Measurements from ENCODE around the gene RBM23. TPM values are rescaled to one million over a fixed set of nuclear protein-coding genes. Genes with fewer than 3 reads are reported as not detected.

RBM23 gene
- total and polyA plus RNA-seq, 9 of the 15 experiments (the other 6 are each of a cell fraction or from before 2014, with no cell fraction given) = 46.0 to 102 (median 58.5) TPM

DNA sequence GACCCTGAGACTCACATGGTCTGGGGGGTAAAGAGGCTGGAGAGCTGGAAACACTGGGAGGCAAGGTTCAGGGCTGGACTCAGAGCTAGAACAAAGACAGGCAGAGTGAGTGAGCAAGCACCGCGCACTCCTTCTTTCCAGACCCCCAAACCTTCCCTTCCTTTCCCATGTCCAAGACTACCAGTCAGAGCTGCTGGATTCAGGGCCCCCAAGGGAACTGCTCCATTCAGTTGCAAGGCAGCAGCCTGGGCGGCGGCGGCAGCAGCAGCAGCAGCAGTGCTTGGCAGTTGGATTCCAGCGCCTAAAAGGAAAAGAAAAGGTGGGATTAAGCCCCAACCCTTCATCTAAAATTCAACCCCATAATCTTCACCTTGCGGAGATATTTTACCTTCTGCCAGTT is 17.1 kb downstream of the RBM23 start:
- intact Hi-C loops (cut with micrococcal nuclease) (no loop called here), in situ Hi-C loops (cut with MboI) (no loop called here)
- Histone ChIP-seq H3K9me1 (ENCODE audit: control insufficient read depth, insufficient read depth, low read length) (no peaks in the 10 kb centered on the region), H2AFZ (ENCODE audit: low read depth, low read length) (no peak overlapping the region), H3K36me3 (ENCODE audit: control insufficient read depth, insufficient read depth, low read length) (peaks cover 74% of the 10 kb centered on the region), H3K9me3 (replicated peaks; ENCODE audit: control insufficient read depth, insufficient read depth, low read depth, low read length) (no peaks in the 10 kb centered on the region), H3K79me2 (ENCODE audit: control insufficient read depth, insufficient read depth, low read length) (no peaks in the 10 kb centered on the region), H3K27me3 (ENCODE audit: control insufficient read depth in 2 of 2, insufficient read depth in 2 of 2, low read length in 2 of 2) (no peaks in the 10 kb centered on the region), H3K27ac (ENCODE audit: extremely low read depth, low read depth, low read length) (no peak overlapping the region), H3K9ac (ENCODE audit: insufficient read depth in 1 of 2, low read depth in 2 of 2, low read length in 2 of 2) (no peak overlapping the region), H3K4me1 (replicated peaks in 1 of 2; ENCODE audit: control insufficient read depth in 2 of 2, insufficient read depth in 2 of 2, low read length in 2 of 2) (peaks cover 5 to 30% of the 10 kb centered on the region in 2 experiments; a peak in 2 of 5 replicates), H4K20me1 (replicated peaks; ENCODE audit: control insufficient read depth, insufficient read depth, low read length) (no peaks in the 10 kb centered on the region), H3K4me2 (ENCODE audit: insufficient read depth, low read length) (no peak overlapping the region), H3K4me3 (no peak overlapping the region)
- DNase-seq (ENCODE audit: extremely low read depth in 1 of 4, low spot score in 3 of 4) (no peak), FAIRE-seq (no peak), ATAC-seq (no peak)
- POLR2A ChIA-PET = interaction anchor here (0.6 to 2.9 kb wide), 9 partner anchors 10 to 1032 kb away, joined by 3 to 10 read pairs (median 3); partner anchors contain the start of genes OXA1L and RBM23
- BruUV-seq (replicated peaks) = no TSS peak
- WGBS (ENCODE audit: insufficient coverage, low coverage, missing lambda C conversion rate) = 95% methylated on average over 7 of the region's 7 CpGs
- CTCF ChIA-PET (ENCODE audit: low intra/inter-chr PET ratio) = interaction anchor here (1.2 kb wide), 1 partner anchor 344 kb away, joined by 3 read pairs; no protein-coding TSS in a partner anchor
- TF ChIP-seq CREBBP (IDR thresholded peaks at IDR 0.05; ENCODE audit: low read depth, low read length) = no peak
- no peak for TF ChIP-seq PRMT5 (CRISPR knock-in tag; IDR thresholded peaks at IDR 0.05)
- TF ChIP-seq ADNP (tag; IDR thresholded peaks at IDR 0.05) = no peak
- TF ChIP-seq, protein P1, sequence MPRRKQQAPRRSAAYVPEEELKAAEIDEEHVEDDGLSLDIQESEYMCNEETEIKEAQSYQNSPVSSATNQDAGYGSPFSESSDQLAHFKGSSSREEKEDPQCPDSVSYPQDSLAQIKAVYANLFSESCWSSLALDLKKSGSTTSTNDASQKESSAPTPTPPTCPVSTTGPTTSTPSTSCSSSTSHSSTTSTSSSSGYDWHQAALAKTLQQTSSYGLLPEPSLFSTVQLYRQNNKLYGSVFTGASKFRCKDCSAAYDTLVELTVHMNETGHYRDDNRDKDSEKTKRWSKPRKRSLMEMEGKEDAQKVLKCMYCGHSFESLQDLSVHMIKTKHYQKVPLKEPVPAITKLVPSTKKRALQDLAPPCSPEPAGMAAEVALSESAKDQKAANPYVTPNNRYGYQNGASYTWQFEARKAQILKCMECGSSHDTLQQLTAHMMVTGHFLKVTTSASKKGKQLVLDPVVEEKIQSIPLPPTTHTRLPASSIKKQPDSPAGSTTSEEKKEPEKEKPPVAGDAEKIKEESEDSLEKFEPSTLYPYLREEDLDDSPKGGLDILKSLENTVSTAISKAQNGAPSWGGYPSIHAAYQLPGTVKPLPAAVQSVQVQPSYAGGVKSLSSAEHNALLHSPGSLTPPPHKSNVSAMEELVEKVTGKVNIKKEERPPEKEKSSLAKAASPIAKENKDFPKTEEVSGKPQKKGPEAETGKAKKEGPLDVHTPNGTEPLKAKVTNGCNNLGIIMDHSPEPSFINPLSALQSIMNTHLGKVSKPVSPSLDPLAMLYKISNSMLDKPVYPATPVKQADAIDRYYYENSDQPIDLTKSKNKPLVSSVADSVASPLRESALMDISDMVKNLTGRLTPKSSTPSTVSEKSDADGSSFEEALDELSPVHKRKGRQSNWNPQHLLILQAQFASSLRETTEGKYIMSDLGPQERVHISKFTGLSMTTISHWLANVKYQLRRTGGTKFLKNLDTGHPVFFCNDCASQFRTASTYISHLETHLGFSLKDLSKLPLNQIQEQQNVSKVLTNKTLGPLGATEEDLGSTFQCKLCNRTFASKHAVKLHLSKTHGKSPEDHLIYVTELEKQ (CRISPR knock-in tag; IDR thresholded peaks at IDR 0.05) = no peak
- TF ChIP-seq HMGN3 (IDR thresholded peaks at IDR 0.05; ENCODE audit: borderline replicate concordance, extremely low read depth, insufficient read length, low read depth, low read length) = no peak
- TF ChIP-seq PML (IDR thresholded peaks at IDR 0.05; ENCODE audit: low read length) = no peak
- no peak for TF ChIP-seq TARDBP (IDR thresholded peaks at IDR 0.05)
- TF ChIP-seq, protein P2, sequence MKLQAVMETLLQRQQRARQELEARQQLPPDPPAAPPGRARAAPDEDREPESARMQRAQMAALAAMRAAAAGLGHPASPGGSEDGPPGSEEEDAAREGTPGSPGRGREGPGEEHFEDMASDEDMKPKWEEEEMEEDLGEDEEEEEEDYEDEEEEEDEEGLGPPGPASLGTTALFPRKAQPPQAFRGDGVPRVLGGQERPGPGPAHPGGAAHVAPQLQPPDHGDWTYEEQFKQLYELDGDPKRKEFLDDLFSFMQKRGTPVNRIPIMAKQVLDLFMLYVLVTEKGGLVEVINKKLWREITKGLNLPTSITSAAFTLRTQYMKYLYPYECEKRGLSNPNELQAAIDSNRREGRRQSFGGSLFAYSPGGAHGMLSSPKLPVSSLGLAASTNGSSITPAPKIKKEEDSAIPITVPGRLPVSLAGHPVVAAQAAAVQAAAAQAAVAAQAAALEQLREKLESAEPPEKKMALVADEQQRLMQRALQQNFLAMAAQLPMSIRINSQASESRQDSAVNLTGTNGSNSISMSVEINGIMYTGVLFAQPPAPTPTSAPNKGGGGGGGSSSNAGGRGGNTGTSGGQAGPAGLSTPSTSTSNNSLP (IDR thresholded peaks at IDR 0.05; ENCODE audit: borderline replicate concordance, low read depth, low read length) = no peak
- TF ChIP-seq GTF2E2 (tag; IDR thresholded peaks at IDR 0.05) = no peak
- no peak for TF ChIP-seq GTF2A2 (tag; IDR thresholded peaks at IDR 0.05)
- no peak for TF ChIP-seq BCL6 (CRISPR knock-in tag; IDR thresholded peaks at IDR 0.05)

Measured in K562 (cell line).